H9 (cell line): ENCODE measurements around the gene ESRRB. TPM values are rescaled to one million over a fixed set of nuclear protein-coding genes. Genes with fewer than 3 reads are reported as not detected.

Experiments
- DNase-seq: peaks from one replicate; pipeline ENCODE4 v3.0.0-alpha.2; 2017
- H2AFZ ChIP-seq: one replicate; pipeline ENCODE4 v1.6.1; 2013; ENCODE audit warnings: mild to moderate bottlenecking, low read length, control low read depth, moderate library complexity
- H2AK5ac ChIP-seq: 2 replicates; pipeline ENCODE4 v1.6.1; 2013; ENCODE audit warnings: low read length, control low read depth, mixed read lengths; ENCODE audit not compliant: insufficient read length
- H2BK120ac ChIP-seq: one replicate; pipeline ENCODE4 v1.6.1; 2013; ENCODE audit warnings: low read depth, mild to moderate bottlenecking, low read length, control low read depth, inconsistent platforms; ENCODE audit not compliant: poor library complexity, severe bottlenecking
- H2BK12ac ChIP-seq: 2 replicates; pipeline ENCODE4 v1.6.1; 2013; ENCODE audit warnings: low read length, control low read depth, mixed read lengths, low read depth; ENCODE audit not compliant: insufficient read length
- H2BK15ac ChIP-seq: 2 replicates; pipeline ENCODE4 v1.6.1; 2013; ENCODE audit warnings: low read depth, low read length, control low read depth
- H2BK20ac ChIP-seq: one replicate; pipeline ENCODE4 v1.6.1; 2013; ENCODE audit warnings: low read depth, mild to moderate bottlenecking, low read length, control low read depth, inconsistent platforms; ENCODE audit not compliant: poor library complexity, severe bottlenecking
- H2BK5ac ChIP-seq: 2 replicates; pipeline ENCODE4 v1.6.1; 2013; ENCODE audit warnings: low read length, control low read depth, mixed read lengths; ENCODE audit not compliant: insufficient read length
- H3K14ac ChIP-seq: 2 replicates; pipeline ENCODE4 v1.6.1; 2013; ENCODE audit warnings: low read length, control low read depth; ENCODE audit not compliant: insufficient read depth
- H3K18ac ChIP-seq: 2 replicates; pipeline ENCODE4 v1.6.1; 2013; ENCODE audit warnings: low read depth, mild to moderate bottlenecking, mixed read lengths, low read length, control low read depth; ENCODE audit not compliant: insufficient read length
- H3K23ac ChIP-seq: 2 replicates; pipeline ENCODE4 v1.6.1; 2013; ENCODE audit warnings: low read length, control low read depth, mixed read lengths, low read depth; ENCODE audit not compliant: insufficient read length
- H3K23me2 ChIP-seq: 2 replicates; pipeline ENCODE4 v1.6.1; 2013; ENCODE audit warnings: low read depth, mild to moderate bottlenecking, mixed read lengths, low read length, control low read depth; ENCODE audit not compliant: insufficient read length, poor library complexity, severe bottlenecking
- H3K27ac ChIP-seq: 2 replicates; pipeline ENCODE4 v1.5.1; 2013; ENCODE audit warnings: low read length, control low read depth, mixed read lengths, low read depth; ENCODE audit not compliant: insufficient read length
- H3K27me3 ChIP-seq: 2 replicates; pipeline ENCODE4 v1.6.1; 2013; ENCODE audit warnings: low read length, control low read depth, inconsistent platforms; ENCODE audit not compliant: insufficient read depth
- H3K4ac ChIP-seq: 2 replicates; pipeline ENCODE4 v1.6.1; 2013; ENCODE audit warnings: low read depth, mild to moderate bottlenecking, control low read depth, inconsistent platforms, low read length, moderate library complexity
- H3K4me1 ChIP-seq: 2 replicates; pipeline ENCODE4 v1.6.1; 2013; ENCODE audit warnings: low read length, control low read depth, inconsistent platforms; ENCODE audit not compliant: insufficient read depth
- H3K4me2 ChIP-seq: 2 replicates; pipeline ENCODE4 v1.6.1; 2013; ENCODE audit warnings: low read length, control low read depth, mixed read lengths; ENCODE audit not compliant: insufficient read length, insufficient read depth
- H3K56ac ChIP-seq: 2 replicates; pipeline ENCODE4 v1.6.1; 2013; ENCODE audit warnings: low read depth, mild to moderate bottlenecking, mixed read lengths, low read length, control low read depth; ENCODE audit not compliant: insufficient read length
- H3K79me1 ChIP-seq: 2 replicates; pipeline ENCODE4 v1.6.1; 2013; ENCODE audit warnings: low read depth, mild to moderate bottlenecking, moderate library complexity, low read length, control low read depth, inconsistent platforms; ENCODE audit not compliant: insufficient read depth, poor library complexity, severe bottlenecking
- H3K79me2 ChIP-seq: 2 replicates; pipeline ENCODE4 v1.6.1; 2013; ENCODE audit warnings: low read length, control low read depth, inconsistent platforms; ENCODE audit not compliant: insufficient read depth
- H3K9ac ChIP-seq: 2 replicates; pipeline ENCODE4 v1.6.1; 2013; ENCODE audit warnings: low read length, control low read depth, mixed read lengths; ENCODE audit not compliant: insufficient read length; ENCODE audit errors: extremely low read depth
- H3K9me3 ChIP-seq: one replicate; pipeline ENCODE4 v1.6.1; 2013; ENCODE audit warnings: low read depth, low read length, inconsistent platforms; ENCODE audit not compliant: control insufficient read depth
- H3T11ph ChIP-seq: one replicate; pipeline ENCODE4 v1.6.1; 2013; ENCODE audit warnings: mild to moderate bottlenecking, low read length, control low read depth, inconsistent platforms
- H4K20me1 ChIP-seq: one replicate; pipeline ENCODE4 v1.6.1; 2013; ENCODE audit not compliant: control insufficient read depth, insufficient read length, insufficient read depth
- H4K5ac ChIP-seq: 2 replicates; pipeline ENCODE4 v1.6.1; 2013; ENCODE audit warnings: low read depth, mild to moderate bottlenecking, mixed read lengths, low read length, control low read depth; ENCODE audit not compliant: insufficient read length
- H4K8ac ChIP-seq: replicated peaks from 2 replicates; pipeline ENCODE4 v1.6.1; 2013; ENCODE audit warnings: low read length, control low read depth, mixed read lengths, low read depth; ENCODE audit not compliant: insufficient read length
- H4K91ac ChIP-seq: 2 replicates; pipeline ENCODE4 v1.6.1; 2013; ENCODE audit warnings: low read depth, mild to moderate bottlenecking, moderate library complexity, mixed read lengths, low read length, control low read depth; ENCODE audit not compliant: insufficient read length
- H3K27ac Mint-ChIP-seq, 3 experiments: 2 replicates in 2 of 3; 3 replicates in 1 of 3; pipeline ENCODE4 v1.8.0; 2020 to 2021; ENCODE audit warnings: mixed read lengths in 3 of 3, mild to moderate bottlenecking in 1 of 3, moderate library complexity in 1 of 3
- H3K27me3 Mint-ChIP-seq: 2 replicates; pipeline ENCODE4 v1.8.0; 2021; ENCODE audit warnings: low read depth, mild to moderate bottlenecking, moderate library complexity, mixed read lengths
- H3K36me3 Mint-ChIP-seq, 3 experiments: 2 replicates in 2 of 3; 3 replicates in 1 of 3; pipeline ENCODE4 v1.8.0; 2020 to 2021; ENCODE audit warnings: low read depth in 3 of 3, mixed read lengths in 3 of 3; ENCODE audit not compliant: insufficient read depth in 1 of 3
- H3K4me1 Mint-ChIP-seq, 2 experiments: 2 replicates each; pipeline ENCODE4 v1.8.0; 2020; ENCODE audit warnings: mixed read lengths in 2 of 2
- H3K4me3 Mint-ChIP-seq, 2 experiments: 2 replicates in 1 of 2; 3 replicates in 1 of 2; pipeline ENCODE4 v1.8.0; 2020 to 2021; ENCODE audit warnings: mild to moderate bottlenecking in 2 of 2, mixed read lengths in 2 of 2, moderate library complexity in 1 of 2
- H3K9me3 Mint-ChIP-seq, 2 experiments: 2 replicates in 1 of 2; 3 replicates in 1 of 2; pipeline ENCODE4 v1.8.0; 2020; ENCODE audit warnings: mild to moderate bottlenecking in 2 of 2, mixed read lengths in 2 of 2, moderate library complexity in 1 of 2
- CTCF ChIP-seq: fragments of 200-600 bp; sonication (generic); conservative IDR thresholded peaks from 3 replicates; pipeline ENCODE4 v1.8.0; 2021; ENCODE audit warnings: antibody characterized with exemption, mild to moderate bottlenecking
- WGBS: extraction: QIAGEN DNeasy Blood & Tissue Kit; methylation state at CpG from one replicate; pipeline ENCODE4 v1.1.7; 2013; ENCODE audit warnings: missing lambda C conversion rate, low lambda C conversion rate, mixed read lengths; ENCODE audit not compliant: insufficient read length; ENCODE audit errors: extremely low coverage; 5-methylcytosine and 5-hydroxymethylcytosine counted together
- total RNA-seq: library from RNA; stranded (reverse); gene quantifications from 2 replicates; pipeline ENCODE4 v1.2.1, GENCODE V29; 2021

The ESRRB gene
- total RNA-seq, 1 experiment from 2014 or later, result 0.11 TPM

GRCh38 chr14:76351941-76352340, 24.0 kb upstream of the ESRRB start:
- Histone ChIP-seq H4K8ac (no peak overlapping the region), H2BK15ac (no peak overlapping the region), H2BK20ac (no peak overlapping the region), H2BK120ac (no peak overlapping the region), H2BK12ac (no peak overlapping the region), H3K9ac (no peak overlapping the region), H3K79me1 (no peaks in the 10 kb centered on the region), H2BK5ac (no peak overlapping the region), H3K79me2 (no peaks in the 10 kb centered on the region), H3K9me3 (no peaks in the 10 kb centered on the region), H3K27ac (no peak overlapping the region), H3K4me2 (no peak overlapping the region), H4K91ac (no peak overlapping the region), H3K56ac (no peak overlapping the region), H4K5ac (no peak overlapping the region), H4K20me1 (no peaks in the 10 kb centered on the region), H2AFZ (no peak overlapping the region), H3K4ac (no peak overlapping the region), H3K4me1 (peaks cover 3% of the 10 kb centered on the region; the same call in 1 of the 2 replicates), H3K27me3 (peaks cover 2% of the 10 kb centered on the region; the same call in 1 of the 2 replicates), H2AK5ac (no peak overlapping the region), H3K23ac (no peak overlapping the region), H3K14ac (no peak overlapping the region), H3K23me2 (no peaks in the 10 kb centered on the region), H3T11ph (no peak overlapping the region), H3K18ac (no peak overlapping the region)
- Mint-ChIP-seq H3K4me1 (peaks cover 19 to 25% of the 10 kb centered on the region in 2 experiments), H3K4me3 (no peak overlapping the region; a peak in 1 of 5 replicates), H3K9me3 (no peaks in the 10 kb centered on the region), H3K36me3 (no peaks in the 10 kb centered on the region), H3K27ac (peak overlapping the region in 1 of 3 experiments; percentile 67; a peak in 1 of 7 replicates), H3K27me3 (peaks cover 72% of the 10 kb centered on the region)
- WGBS, result no CpG with 5 or more reads among the region's 5 CpGs
- TF ChIP-seq CTCF, result no peak
- DNase-seq, result no peak
